Neuron (in vitro differentiated cells): ENCODE data around the gene SCUBE3.

Experiments used
- H2AFZ ChIP-seq: one replicate; pipeline ENCODE4 v1.6.1; 2013; ENCODE audit warnings: low read depth, mild to moderate bottlenecking, inconsistent platforms, low read length, moderate library complexity
- H3K27me3 ChIP-seq: one replicate; pipeline ENCODE4 v1.6.1; 2013; ENCODE audit warnings: low read length; ENCODE audit not compliant: insufficient read depth
- H3K36me3 ChIP-seq: one replicate; pipeline ENCODE4 v1.6.1; 2013; ENCODE audit warnings: low read length; ENCODE audit not compliant: insufficient read depth
- H3K4me1 ChIP-seq: one replicate; pipeline ENCODE4 v1.6.1; 2013; ENCODE audit warnings: low read length; ENCODE audit not compliant: insufficient read depth
- H3K4me3 ChIP-seq: 2 replicates; pipeline ENCODE4 v1.5.1; 2013; ENCODE audit warnings: mild to moderate bottlenecking, low read length, moderate library complexity
- H3K9me3 ChIP-seq: one replicate; pipeline ENCODE4 v1.6.1; 2013; ENCODE audit warnings: low read length

Gene SCUBE3

DNA sequence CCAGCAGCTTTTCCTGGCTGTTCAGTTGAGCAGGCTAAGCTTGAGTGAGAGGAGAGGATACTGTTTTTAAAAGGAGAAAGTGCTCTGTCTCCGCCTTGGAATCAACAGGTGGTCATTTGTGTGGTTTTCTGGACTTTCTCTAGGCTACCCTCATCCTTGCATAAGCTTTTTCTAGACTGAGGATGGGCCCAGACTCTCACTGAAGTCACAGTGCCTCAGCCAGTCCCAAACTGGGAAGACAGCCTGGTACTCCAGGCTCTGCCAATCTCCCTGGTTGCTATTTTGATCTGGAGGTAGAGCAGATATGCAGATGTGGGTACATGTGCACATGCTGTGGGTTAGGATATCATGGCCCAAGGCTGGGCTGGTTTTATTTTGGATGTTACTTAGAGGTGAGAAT lies 7.0 kb downstream of the SCUBE3 start:
- Histone ChIP-seq H3K9me3 (no peaks in the 10 kb centered on the region), H3K4me3 (no peak overlapping the region), H3K36me3 (peaks cover 20% of the 10 kb centered on the region), H2AFZ (no peak overlapping the region), H3K27me3 (no peaks in the 10 kb centered on the region), H3K4me1 (peaks cover 32% of the 10 kb centered on the region)

DNA sequence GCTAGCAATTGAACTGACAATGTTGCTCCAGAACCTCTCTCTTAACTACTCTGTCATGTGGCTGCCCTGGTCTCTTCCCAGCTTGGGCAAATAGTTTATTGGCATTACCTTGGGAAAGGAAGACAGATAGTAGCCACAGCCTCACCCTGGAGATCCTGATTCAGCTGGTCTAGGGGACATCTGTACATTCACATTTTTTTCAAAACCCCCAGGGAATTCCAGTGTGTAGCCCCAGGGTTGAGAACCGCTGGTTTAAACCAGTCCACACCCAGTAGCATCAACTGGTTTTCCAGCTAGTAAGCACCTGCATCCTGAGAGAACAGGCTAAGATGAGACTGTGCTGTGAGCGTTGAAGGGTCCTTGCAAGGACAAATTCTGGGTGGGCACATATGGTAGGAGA lies 9.6 kb downstream of the SCUBE3 start:
- Histone ChIP-seq H2AFZ (no peak overlapping the region), H3K4me3 (no peak overlapping the region), H3K9me3 (no peaks in the 10 kb centered on the region), H3K4me1 (peaks cover 6% of the 10 kb centered on the region), H3K27me3 (no peaks in the 10 kb centered on the region), H3K36me3 (peaks cover 27% of the 10 kb centered on the region)

DNA sequence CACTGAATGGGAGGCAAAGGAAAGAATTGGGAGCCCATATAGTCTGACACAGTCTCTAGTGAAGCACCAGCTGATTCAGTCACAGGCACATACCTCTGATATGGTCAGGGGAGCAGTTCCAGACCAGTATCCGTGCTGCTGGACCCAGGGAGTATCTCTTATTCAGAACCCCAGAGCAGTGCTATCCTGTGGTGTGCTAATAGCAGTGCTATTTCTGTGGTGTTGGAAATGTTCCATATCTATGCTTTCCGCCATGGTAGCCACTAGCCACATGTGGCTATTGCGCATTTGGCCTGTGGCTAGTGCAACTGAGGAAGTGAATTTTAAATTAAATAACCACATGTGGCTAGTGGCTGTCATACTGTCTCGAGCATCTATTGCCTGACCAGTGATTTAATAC lies 11.0 kb downstream of the SCUBE3 start:
- Histone ChIP-seq H3K4me3 (no peak overlapping the region), H3K36me3 (peaks cover 27% of the 10 kb centered on the region), H2AFZ (no peak overlapping the region)

GRCh38 chr6:35228481-35228880 lies 14.7 kb downstream of the SCUBE3 start:
- Histone ChIP-seq H3K36me3 (peaks cover 48% of the 10 kb centered on the region), H3K9me3 (peaks cover 10% of the 10 kb centered on the region), H3K4me3 (no peak overlapping the region), H3K4me1 (no peaks in the 10 kb centered on the region), H3K27me3 (no peaks in the 10 kb centered on the region), H2AFZ (no peak overlapping the region)

More for the DNA sequence above, 11.0 kb downstream of the SCUBE3 start:
- Histone ChIP-seq H3K4me1 (peaks cover 2% of the 10 kb centered on the region), H3K27me3 (no peaks in the 10 kb centered on the region), H3K9me3 (no peaks in the 10 kb centered on the region)

DNA sequence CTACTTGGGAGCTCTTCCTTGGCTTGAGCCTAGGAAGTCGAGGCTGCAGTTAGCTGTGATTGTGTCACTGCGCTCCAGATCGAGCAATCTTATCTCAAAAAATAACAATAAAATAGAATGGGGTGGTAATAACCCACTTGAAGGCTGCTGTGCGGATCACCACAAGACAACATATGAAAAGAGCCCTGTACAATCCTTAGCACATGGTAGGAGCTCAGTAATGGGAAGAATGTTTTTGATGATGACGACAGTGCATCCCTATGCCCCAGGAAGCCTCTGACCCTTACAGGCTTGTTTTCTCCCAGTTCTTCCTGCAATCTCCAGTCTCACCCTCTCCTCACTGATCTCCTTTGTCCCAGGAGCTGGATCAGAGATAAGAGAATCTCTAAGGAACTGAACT lies 15.5 kb downstream of the SCUBE3 start:
- H3K27me3 ChIP-seq, result no peaks in the 10 kb centered on the region
- H3K9me3 ChIP-seq, result peaks cover 13% of the 10 kb centered on the region
- peaks cover 51% of the 10 kb centered on the region for H3K36me3 ChIP-seq
- no peak overlapping the region for H3K4me3 ChIP-seq
- H2AFZ ChIP-seq, result no peak overlapping the region
- H3K4me1 ChIP-seq, result no peaks in the 10 kb centered on the region

GRCh38 chr6:35230498-35230897 lies 16.7 kb downstream of the SCUBE3 start:
- Histone ChIP-seq H3K4me1 (no peaks in the 10 kb centered on the region), H3K36me3 (peaks cover 63% of the 10 kb centered on the region), H3K4me3 (no peak overlapping the region), H3K9me3 (peaks cover 22% of the 10 kb centered on the region), H3K27me3 (no peaks in the 10 kb centered on the region), H2AFZ (no peak overlapping the region)

- no peaks in the 10 kb centered on the region for H3K4me1 ChIP-seq
- H3K9me3 ChIP-seq, result peaks cover 22% of the 10 kb centered on the region
- H3K27me3 ChIP-seq, result no peaks in the 10 kb centered on the region
- peaks cover 67% of the 10 kb centered on the region for H3K36me3 ChIP-seq
- H3K4me3 ChIP-seq, result no peak overlapping the region
- no peak overlapping the region for H2AFZ ChIP-seq
Observed at GRCh38 chr6:35230950-35231349, 17.2 kb downstream of the SCUBE3 start.

- no peak overlapping the region for H3K4me3 ChIP-seq
- no peaks in the 10 kb centered on the region for H3K4me1 ChIP-seq
- no peaks in the 10 kb centered on the region for H3K27me3 ChIP-seq
- H3K36me3 ChIP-seq, result peaks cover 73% of the 10 kb centered on the region
- H3K9me3 ChIP-seq, result peaks cover 22% of the 10 kb centered on the region
- H2AFZ ChIP-seq, result no peak overlapping the region
Observed at GRCh38 chr6:35231563-35231962, 17.8 kb downstream of the SCUBE3 start.

GRCh38 chr6:35234901-35235300 lies 21.1 kb downstream of the SCUBE3 start:
- peaks cover 84% of the 10 kb centered on the region for H3K36me3 ChIP-seq

DNA sequence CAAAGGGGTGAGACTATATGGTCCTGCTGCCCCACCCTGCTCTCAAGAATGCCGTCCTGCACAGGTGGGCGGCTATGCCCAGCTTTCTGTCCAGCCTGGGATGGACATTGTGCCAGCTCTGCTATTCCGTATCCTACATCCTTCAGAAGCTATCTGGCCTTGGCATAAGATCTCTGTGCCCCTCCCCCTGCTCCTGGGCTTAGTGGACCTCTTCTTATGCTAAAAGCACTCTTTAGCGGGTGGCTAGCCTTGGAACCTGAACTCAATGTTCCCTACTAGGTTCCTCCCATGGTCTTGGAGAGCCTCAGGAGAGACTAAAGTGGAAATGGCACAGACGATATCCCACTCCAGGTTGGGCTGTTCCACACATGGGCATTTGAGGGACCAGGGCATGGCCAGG lies 22.5 kb downstream of the SCUBE3 start:
- Histone ChIP-seq H2AFZ (no peak overlapping the region), H3K4me1 (peaks cover 14% of the 10 kb centered on the region), H3K4me3 (no peak overlapping the region), H3K27me3 (no peaks in the 10 kb centered on the region), H3K9me3 (peaks cover 18% of the 10 kb centered on the region), H3K36me3 (peaks cover 78% of the 10 kb centered on the region)

More at GRCh38 chr6:35234901-35235300, 21.1 kb downstream of the SCUBE3 start:
- H3K9me3 ChIP-seq, result peaks cover 22% of the 10 kb centered on the region
- H3K4me1 ChIP-seq, result peaks cover 14% of the 10 kb centered on the region
- no peak overlapping the region for H3K4me3 ChIP-seq
- no peaks in the 10 kb centered on the region for H3K27me3 ChIP-seq
- H2AFZ ChIP-seq, result no peak overlapping the region

DNA sequence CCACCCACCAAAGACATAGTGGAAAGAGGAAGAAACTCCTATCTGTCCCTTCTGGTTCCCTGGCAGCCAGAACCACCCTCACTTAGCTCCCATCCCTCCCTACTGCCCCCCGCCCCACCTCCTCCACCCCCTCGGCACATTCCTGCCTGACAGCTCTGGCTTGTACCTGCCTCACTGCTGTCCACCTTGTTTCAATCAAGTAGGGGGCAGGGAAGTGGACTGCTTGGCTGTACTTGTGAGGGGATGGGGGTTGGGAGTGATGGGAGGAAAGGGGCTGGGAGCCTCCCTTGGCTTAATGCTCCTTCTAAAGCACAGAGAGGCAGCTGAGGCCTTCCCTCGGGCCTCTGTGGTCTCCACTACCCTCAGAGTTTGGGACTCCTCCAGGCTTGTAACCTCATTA lies 23.7 kb downstream of the SCUBE3 start:
- Histone ChIP-seq H3K4me3 (no peak overlapping the region), H3K4me1 (peaks cover 18% of the 10 kb centered on the region), H3K36me3 (peaks cover 77% of the 10 kb centered on the region), H3K27me3 (no peaks in the 10 kb centered on the region), H3K9me3 (peaks cover 12% of the 10 kb centered on the region), H2AFZ (no peak overlapping the region)

- Histone ChIP-seq H3K4me1 (peaks cover 18% of the 10 kb centered on the region), H3K9me3 (peaks cover 12% of the 10 kb centered on the region), H2AFZ (no peak overlapping the region), H3K36me3 (peaks cover 77% of the 10 kb centered on the region), H3K27me3 (no peaks in the 10 kb centered on the region), H3K4me3 (no peak overlapping the region)
Observed at GRCh38 chr6:35238843-35239289, 25.1 kb downstream of the SCUBE3 start.

DNA sequence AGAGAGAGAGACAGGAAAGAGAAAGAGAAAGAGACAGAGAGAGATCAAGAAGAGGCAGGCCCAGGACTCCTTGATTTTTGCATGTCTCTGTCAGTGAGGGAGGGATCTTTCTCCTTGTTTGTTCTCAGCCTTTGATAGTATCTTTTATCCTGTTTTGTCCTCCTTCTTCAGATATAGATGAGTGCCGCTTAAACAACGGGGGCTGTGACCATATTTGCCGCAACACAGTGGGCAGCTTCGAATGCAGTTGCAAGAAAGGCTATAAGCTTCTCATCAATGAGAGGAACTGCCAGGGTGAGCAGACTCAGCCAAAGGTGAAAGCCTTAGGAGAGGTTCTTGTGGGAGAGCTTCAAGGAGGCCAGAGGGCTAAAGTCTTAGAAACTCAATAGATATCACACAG lies 25.8 kb downstream of the SCUBE3 start:
- H3K9me3 ChIP-seq, result peaks cover 7% of the 10 kb centered on the region
- no peak overlapping the region for H2AFZ ChIP-seq
- no peaks in the 10 kb centered on the region for H3K27me3 ChIP-seq
- H3K36me3 ChIP-seq, result peaks cover 78% of the 10 kb centered on the region
- H3K4me1 ChIP-seq, result peaks cover 18% of the 10 kb centered on the region
- H3K4me3 ChIP-seq, result no peak overlapping the region
